GM19043 (cell line): ENCODE results near the gene TLR10.
"Not testable (repeated sequence)": the region's sequence is repeated elsewhere in the genome, so short reads cannot be mapped to it uniquely, and the experiment has no call there.

Experiments used
- ATAC-seq: cut with Tn5 transposase; IDR thresholded peaks from one replicate; pipeline ENCODE4 v1.9.1; 2021; ENCODE audit warnings: low read depth; ENCODE audit not compliant: unreplicated experiment

Gene TLR10

GRCh38 chr4:38768968-38769394 is 13.8 kb downstream of the TLR10 start:
- ATAC-seq, result no peak

- not testable (repeated sequence) for ATAC-seq
Observed at GRCh38 chr4:38766940-38767339, 15.8 kb downstream of the TLR10 start.

- ATAC-seq, result no peak
Observed at GRCh38 chr4:38765382-38765781, 17.4 kb downstream of the TLR10 start.

DNA sequence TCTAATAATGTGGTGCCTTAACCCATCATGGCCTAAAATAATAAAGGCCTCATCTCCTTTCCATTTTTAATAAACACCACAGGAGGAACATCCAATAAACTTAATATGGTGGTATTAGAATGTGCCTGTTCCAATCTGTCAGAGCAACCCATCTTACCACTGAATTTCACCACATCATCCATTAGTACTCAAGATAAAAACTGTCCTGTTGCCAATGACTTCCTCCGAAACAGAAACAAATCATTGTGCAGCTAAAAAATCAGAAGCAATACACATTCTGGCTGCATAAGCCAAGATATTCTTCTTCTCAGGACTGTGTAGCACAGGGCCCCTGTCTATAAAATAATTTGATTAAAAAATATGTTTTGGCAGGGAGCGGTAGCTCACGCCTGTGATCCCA is 18.5 kb downstream of the TLR10 start:
- ATAC-seq, result no peak

GRCh38 chr4:38762560-38762959 is 20.2 kb downstream of the TLR10 start:
- ATAC-seq, result peak; percentile 31

GRCh38 chr4:38759790-38760122 is 23.0 kb downstream of the TLR10 start:
- ATAC-seq, result no peak

GRCh38 chr4:38759113-38759789 is 23.5 kb downstream of the TLR10 start:
- no peak for ATAC-seq

DNA sequence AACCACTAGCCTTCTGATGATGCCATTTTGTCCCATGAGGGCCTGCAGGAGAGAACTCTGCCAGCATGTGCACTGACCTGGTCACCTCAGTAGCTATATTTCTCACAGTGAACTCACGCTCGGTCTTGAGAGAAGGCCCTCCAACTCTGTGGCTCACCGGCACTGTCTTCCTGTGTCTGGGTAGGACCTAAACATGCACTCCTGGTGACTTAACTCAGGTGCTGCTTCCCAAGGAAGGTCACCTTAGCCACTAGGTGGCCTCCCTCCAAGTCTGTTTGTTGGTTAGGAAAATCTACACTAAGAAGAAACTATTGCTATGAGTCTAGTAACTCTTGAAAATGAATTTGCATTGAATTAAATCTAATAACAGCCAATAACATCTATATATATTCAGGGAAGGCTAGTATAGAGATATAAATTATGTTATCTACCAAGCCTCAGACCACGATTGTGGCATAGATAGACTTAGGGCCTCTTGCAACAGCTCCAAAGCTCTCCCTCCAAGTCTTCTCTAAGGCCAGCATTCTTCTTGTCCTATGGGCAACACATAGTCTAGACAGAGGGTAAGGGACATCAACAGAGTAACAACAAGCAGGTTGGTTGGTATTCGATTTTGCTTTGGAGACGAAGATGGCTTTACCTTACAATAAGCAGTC is 24.7 kb downstream of the TLR10 start:
- no peak for ATAC-seq

DNA sequence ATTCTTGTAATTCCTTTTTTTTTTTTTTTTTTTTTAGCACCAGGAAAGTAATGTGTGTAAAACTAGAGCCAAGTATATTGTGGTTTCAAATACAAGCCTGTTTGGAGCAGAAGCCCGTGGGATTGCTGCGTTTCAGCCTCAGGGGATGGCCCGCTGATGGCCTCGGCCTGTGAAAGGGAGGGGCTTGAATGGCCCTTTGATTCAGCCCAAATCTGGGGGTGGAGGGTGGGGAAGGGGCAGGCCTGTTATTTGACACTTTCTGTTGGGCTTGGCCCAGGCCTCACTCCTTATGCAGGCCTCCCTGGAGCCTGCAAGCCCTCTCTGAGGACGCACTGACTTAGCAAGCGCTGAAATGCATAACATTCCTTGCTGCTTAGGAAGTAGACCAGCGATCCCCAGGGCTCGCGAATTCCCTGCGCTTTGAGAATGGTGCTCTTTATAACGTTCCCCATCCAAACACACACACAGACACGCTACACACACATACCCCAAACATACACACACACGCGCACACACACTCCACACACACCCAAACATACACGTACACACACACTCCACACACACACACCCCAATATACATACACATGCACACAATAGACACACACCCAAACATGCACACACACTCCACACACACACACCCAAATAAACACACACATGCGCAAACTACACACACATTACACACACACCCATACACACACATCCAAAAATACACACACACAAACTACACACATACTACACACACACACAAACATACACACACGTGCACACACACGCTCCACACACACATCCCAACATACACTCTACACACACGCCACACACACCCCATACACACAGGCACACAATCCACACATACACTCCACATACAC is 29.6 kb downstream of the TLR10 start:
- no peak for ATAC-seq

GRCh38 chr4:38752372-38752940 is 30.3 kb downstream of the TLR10 start:
- ATAC-seq, result peak; percentile 97

- no peak for ATAC-seq
Observed at GRCh38 chr4:38751341-38752010, 31.3 kb downstream of the TLR10 start.

- no peak for ATAC-seq
Observed at GRCh38 chr4:38749336-38749735, 33.5 kb downstream of the TLR10 start.

DNA sequence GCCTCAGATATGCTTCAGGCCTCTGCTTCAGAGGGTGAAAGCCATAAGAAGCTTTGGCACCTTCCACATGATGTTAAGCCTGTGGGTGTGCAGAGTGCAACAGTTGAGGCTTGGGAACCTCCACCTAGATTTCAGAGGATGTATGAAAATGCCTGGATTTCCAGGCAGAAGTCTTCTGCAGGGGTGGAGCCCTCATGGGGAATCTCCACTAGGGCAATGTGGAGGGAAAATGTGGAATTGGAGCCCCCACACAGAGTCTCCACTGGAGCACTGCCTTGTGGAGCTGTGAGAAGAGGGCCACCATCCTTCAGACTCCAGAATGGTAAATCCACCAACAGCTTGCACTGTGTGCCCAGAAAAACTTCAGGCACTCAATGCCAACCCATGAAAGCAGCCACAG is 35.2 kb downstream of the TLR10 start:
- ATAC-seq, result no peak

- ATAC-seq, result no peak
Observed at GRCh38 chr4:38745881-38746280, 36.9 kb downstream of the TLR10 start.

- no peak for ATAC-seq
Observed at GRCh38 chr4:38743866-38744265, 38.9 kb downstream of the TLR10 start.

GRCh38 chr4:38740303-38740702 is 42.5 kb downstream of the TLR10 start:
- no peak for ATAC-seq

DNA sequence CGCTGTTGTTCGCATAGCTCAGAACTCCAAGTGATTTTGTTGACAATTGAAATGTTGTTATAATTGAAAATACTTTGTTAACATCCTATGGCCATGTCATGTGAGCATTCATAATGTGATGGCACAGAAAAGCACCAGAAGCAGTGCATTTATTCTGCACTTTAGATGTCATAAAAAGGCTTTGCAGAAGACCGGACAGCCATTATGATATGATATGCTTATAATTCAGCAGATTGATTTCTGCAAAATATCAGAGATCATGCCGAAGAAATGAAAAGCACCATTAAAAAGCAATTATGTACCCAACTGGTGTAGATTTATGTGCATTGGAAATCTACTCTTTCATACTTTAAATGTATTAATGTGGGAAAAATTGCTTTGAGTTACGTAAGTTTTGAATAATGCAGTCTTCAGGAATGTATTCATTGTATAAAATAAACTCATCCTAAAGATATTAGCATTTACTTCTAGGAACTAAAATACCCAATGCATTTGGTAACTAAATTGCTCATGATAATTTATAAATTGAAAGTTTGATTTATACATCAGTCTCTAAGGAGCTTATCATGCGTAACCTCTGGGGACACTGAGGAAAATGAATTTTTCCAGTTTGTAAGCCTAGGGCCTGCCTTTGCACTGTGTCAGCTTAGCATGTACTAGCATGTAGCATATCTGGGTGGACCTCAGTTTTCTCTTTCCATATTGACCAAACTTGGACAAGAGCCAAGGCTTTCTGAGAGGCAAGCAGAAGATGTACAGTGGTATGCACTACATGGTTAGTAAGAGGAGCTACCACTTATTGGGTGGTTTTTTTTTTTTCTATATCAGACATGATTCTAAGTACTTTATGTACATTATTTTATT is 43.6 kb downstream of the TLR10 start:
- no peak for ATAC-seq

DNA sequence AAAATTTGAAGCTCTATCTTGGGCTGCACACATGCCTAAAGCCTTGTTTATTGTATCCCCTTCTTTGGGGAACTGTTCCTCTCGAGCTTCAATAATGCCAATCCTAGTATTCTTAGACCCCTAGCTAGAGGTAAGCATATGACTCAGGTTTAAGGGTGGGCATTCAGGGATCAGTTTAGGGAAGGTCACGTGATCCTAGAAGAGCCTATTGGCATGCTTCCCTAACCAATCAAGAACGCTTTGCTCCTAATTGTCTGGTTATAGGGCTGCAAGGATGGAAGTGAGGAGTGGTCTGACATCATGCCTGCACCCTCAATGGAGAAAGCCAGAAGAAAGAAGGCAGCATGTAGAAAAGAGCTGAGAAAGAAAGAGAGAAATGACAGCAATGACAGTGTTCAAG is 46.9 kb downstream of the TLR10 start:
- no peak for ATAC-seq

DNA sequence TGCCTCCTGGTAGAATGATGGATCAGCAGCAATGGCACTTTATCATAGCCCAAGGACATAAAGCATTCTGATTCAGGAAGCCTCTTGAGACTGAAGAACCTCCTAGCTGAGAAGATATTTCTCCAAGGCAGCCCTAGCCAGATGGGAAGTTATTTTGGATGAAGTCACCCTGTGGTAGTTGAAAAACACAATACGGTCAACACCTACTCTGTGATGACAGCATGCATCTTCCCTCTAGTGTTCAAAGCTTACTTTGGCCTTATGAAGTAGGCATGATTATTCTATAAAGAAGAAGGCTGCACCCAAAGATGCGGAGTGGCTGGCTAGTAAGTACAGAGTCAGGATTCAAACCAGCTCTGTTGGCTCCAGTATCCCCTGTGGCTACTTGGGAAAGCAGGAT is 47.9 kb downstream of the TLR10 start:
- no peak for ATAC-seq

DNA sequence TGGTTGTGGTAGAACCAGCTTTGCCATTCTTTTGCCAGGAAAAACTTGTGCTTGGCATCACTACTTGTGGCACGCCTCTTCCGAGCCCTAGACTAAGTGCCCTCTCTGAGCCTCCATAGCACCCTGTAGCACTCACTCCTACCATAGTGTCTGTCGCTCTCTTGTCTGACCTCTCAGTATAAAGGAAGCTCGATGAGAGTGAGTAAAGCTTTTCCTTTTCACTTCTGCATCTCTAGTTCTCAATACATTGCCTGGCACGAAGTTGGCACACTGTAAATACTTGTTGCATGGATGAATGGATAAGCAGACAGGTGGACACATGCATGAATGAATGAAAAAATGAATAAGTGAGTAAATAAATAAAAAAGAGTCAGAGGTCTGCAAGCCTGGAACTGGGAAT is 48.3 kb downstream of the TLR10 start:
- ATAC-seq, result no peak
